ENCODE measurements around the gene BRINP1.

DNA sequence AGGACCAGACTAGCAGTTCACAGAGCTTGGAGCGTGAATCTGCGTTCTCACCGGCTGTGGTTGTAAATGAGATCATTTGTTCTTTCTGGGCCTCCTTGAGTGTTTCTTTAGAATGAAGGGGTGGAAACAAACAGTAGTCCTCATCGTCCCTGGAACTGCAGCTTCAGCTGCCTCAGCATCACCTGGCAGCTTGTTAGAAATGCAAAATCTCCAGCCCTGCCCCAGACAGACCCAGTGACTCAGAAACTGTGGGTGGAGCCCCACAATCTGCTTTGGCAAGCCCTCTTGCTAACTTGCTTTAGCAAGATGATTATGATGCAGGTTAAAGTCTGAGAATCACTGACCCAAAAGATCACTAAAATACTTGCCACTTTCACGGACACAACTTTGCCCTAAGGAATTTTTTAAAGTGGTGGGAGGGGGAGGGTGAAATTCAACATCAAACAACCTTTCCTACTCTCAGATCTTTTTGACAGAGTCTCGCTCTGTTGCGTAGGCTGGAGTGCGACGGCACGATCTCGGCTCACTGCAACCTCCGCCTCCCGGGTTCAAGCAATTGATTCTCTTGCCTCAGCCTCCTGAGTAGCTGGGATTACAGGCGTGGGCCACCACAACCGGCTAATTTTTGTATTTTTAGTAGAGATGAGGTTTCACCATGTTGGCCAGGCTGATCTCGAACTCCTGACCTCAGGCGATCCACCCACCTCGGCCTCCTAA, 86.0 kb downstream of the BRINP1 start:
- TF ChIP-seq ZNF501 (tag by site-specific recombination; IDR thresholded peaks at IDR 0.05) (no peak), SETDB1 (IDR thresholded peaks at IDR 0.05; ENCODE audit: insufficient read length, low read length) (no peak), ZNF157 (tag by site-specific recombination; IDR thresholded peaks at IDR 0.05) (no peak), ZNF558 (tag by site-specific recombination; IDR thresholded peaks at IDR 0.05) (no peak), ZNF112 (tag by site-specific recombination; IDR thresholded peaks at IDR 0.05) (no peak), ZNF138 (tag by site-specific recombination; IDR thresholded peaks at IDR 0.05; ENCODE audit: borderline replicate concordance) (no peak), KLF10 (tag by site-specific recombination; IDR thresholded peaks at IDR 0.05) (no peak), SP2 (tag by site-specific recombination; IDR thresholded peaks at IDR 0.05) (no peak), ZBTB21 (tag by site-specific recombination; IDR thresholded peaks at IDR 0.05) (no peak), YY1 (tag by site-specific recombination; IDR thresholded peaks at IDR 0.05) (no peak), ZNF202 (tag by site-specific recombination; IDR thresholded peaks at IDR 0.05; ENCODE audit: borderline replicate concordance) (no peak)
- TF ChIP-seq, protein P1, sequence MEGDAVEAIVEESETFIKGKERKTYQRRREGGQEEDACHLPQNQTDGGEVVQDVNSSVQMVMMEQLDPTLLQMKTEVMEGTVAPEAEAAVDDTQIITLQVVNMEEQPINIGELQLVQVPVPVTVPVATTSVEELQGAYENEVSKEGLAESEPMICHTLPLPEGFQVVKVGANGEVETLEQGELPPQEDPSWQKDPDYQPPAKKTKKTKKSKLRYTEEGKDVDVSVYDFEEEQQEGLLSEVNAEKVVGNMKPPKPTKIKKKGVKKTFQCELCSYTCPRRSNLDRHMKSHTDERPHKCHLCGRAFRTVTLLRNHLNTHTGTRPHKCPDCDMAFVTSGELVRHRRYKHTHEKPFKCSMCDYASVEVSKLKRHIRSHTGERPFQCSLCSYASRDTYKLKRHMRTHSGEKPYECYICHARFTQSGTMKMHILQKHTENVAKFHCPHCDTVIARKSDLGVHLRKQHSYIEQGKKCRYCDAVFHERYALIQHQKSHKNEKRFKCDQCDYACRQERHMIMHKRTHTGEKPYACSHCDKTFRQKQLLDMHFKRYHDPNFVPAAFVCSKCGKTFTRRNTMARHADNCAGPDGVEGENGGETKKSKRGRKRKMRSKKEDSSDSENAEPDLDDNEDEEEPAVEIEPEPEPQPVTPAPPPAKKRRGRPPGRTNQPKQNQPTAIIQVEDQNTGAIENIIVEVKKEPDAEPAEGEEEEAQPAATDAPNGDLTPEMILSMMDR (tag by site-specific recombination; IDR thresholded peaks at IDR 0.05) = no peak
- TF ChIP-seq, protein P2, sequence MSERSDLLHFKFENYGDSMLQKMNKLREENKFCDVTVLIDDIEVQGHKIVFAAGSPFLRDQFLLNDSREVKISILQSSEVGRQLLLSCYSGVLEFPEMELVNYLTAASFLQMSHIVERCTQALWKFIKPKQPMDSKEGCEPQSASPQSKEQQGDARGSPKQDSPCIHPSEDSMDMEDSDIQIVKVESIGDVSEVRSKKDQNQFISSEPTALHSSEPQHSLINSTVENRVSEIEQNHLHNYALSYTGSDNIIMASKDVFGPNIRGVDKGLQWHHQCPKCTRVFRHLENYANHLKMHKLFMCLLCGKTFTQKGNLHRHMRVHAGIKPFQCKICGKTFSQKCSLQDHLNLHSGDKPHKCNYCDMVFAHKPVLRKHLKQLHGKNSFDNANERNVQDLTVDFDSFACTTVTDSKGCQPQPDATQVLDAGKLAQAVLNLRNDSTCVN (tag by site-specific recombination; optimal IDR thresholded peaks at IDR 0.05) = no peak
